ENCODE data around the gene UST.

- no peak for TF ChIP-seq POLR2A (IDR thresholded peaks at IDR 0.05; ENCODE audit: control extremely low read depth in 1 of 2, low read depth in 2 of 2, low read length in 2 of 2)
- no peak for TF ChIP-seq ZNF274 (IDR thresholded peaks at IDR 0.05; ENCODE audit: borderline replicate concordance, extremely low read depth, low read length)
- TF ChIP-seq CTCF (IDR thresholded peaks at IDR 0.05; ENCODE audit: control extremely low read depth in 1 of 3, insufficient read depth in 1 of 3, low read depth in 1 of 3, low read length in 3 of 3), result no peak
- no peak for TF ChIP-seq RFX5 (IDR thresholded peaks at IDR 0.05; ENCODE audit: borderline replicate concordance, low read depth, low read length)
- no peak for TF ChIP-seq YY1 (IDR thresholded peaks at IDR 0.05; ENCODE audit: low read depth, low read length)
- TF ChIP-seq CREB1 (IDR thresholded peaks at IDR 0.05), result no peak
- no peak for TF ChIP-seq EZH2 (IDR thresholded peaks at IDR 0.05; ENCODE audit: low read depth, low read length, severe bottlenecking)
- TF ChIP-seq POLR2AphosphoS5 (IDR thresholded peaks at IDR 0.05; ENCODE audit: low read depth, low read length), result no peak
- TF ChIP-seq EP300 (IDR thresholded peaks at IDR 0.05; ENCODE audit: borderline replicate concordance in 1 of 2, low read depth in 2 of 2, low read length in 2 of 2), result no peak
- TF ChIP-seq, protein P1, sequence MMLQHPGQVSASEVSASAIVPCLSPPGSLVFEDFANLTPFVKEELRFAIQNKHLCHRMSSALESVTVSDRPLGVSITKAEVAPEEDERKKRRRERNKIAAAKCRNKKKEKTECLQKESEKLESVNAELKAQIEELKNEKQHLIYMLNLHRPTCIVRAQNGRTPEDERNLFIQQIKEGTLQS (IDR thresholded peaks at IDR 0.05; ENCODE audit: insufficient read depth, low read depth, low read length), result no peak
Observed at GRCh38 chr6:149078211-149078782, 331.5 kb downstream of the UST start.

Measured in H1 (cell line).